ENCODE results near the gene CACNA1I. TPM values are rescaled to one million over a fixed set of nuclear protein-coding genes. Genes with fewer than 3 reads are reported as not detected.

Gene CACNA1I
- total and polyA plus RNA-seq, 7 donors, result 0.01 to 0.14 (median 0.04) TPM; not detected in 2

- ATAC-seq (no peak), DNase-seq (no peak)
- H3K27me3 ChIP-seq (ENCODE audit: insufficient read depth in 3 of 3, low read length in 2 of 3), result no peaks in the 10 kb centered on the region
- TF ChIP-seq, protein P1, sequence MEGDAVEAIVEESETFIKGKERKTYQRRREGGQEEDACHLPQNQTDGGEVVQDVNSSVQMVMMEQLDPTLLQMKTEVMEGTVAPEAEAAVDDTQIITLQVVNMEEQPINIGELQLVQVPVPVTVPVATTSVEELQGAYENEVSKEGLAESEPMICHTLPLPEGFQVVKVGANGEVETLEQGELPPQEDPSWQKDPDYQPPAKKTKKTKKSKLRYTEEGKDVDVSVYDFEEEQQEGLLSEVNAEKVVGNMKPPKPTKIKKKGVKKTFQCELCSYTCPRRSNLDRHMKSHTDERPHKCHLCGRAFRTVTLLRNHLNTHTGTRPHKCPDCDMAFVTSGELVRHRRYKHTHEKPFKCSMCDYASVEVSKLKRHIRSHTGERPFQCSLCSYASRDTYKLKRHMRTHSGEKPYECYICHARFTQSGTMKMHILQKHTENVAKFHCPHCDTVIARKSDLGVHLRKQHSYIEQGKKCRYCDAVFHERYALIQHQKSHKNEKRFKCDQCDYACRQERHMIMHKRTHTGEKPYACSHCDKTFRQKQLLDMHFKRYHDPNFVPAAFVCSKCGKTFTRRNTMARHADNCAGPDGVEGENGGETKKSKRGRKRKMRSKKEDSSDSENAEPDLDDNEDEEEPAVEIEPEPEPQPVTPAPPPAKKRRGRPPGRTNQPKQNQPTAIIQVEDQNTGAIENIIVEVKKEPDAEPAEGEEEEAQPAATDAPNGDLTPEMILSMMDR (IDR thresholded peaks at IDR 0.05), result no peak
- no peaks in the 10 kb centered on the region for H3K36me3 ChIP-seq (ENCODE audit: insufficient read depth in 1 of 2, low read depth in 1 of 2)
- intact Hi-C loops (cut with DNase I), result no loop called here
- H3K27ac ChIP-seq, result no peak overlapping the region
- peaks cover 17% of the 10 kb centered on the region for H3K4me1 ChIP-seq
- no peak overlapping the region for H3K4me3 ChIP-seq
- no peaks in the 10 kb centered on the region for H3K9me3 ChIP-seq
- 94 to 96% (median 95%) methylated on average over 12 of the region's 12 CpGs for WGBS, 3 donors
Measured at GRCh38 chr22:39705386-39705785, 134.8 kb downstream of the CACNA1I start.

DNA sequence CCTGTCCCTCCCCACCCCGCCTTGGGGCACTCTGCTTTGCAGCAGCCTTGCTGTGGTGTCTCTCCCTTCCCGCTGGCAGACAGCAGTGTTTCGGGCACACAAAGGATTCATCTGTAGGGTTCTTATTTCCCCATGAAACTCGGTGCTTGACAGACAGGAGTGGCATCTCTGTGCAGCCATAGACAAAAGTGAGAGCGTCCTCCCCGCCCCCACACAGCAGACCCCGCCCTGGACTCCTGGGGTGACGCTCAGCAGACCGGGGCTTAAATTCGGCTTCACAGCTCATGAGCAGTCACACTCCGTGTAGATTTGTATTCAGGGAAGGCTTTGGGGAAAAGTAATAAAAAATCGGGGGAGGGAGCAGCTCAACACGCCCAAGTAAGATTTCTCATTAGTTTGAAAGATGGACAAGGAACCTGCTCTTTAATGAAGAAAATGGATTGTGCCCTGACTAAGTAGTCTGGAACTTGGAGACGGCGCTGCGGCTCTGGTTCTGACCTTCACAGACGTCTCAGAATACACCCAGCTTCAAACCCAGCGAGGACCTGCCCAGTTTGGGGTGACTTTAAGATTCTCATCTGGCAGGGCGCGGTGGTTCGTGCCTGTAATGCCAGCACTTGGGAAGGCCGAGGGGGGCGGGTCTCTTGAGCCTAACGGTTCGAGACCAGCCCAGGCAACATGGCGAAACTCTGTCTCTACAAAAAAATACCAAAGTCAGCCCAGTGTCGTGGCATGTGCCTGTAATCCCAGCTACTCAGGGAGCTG lies 136.0 kb downstream of the CACNA1I start:
- peaks cover 17% of the 10 kb centered on the region for H3K4me1 ChIP-seq

DNA sequence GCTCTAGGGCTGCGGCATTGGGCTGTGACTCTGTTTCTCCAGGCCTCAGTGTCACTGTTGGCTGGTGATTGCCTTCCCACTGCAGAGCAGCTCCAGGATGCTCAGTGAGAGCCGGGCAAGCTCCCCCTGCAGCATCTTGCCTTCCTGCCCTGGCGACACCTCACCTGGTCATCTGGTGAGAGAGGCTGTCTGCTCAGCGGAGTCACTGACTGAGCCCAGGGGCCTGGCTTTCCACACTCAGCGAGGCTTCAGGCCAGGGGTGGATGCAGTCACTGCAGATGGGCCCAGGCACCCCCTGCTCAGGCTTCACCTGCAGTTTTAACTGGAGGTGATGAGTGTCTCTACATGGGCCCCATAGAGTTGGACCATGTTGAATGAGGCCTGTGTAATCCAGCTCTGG lies 136.8 kb downstream of the CACNA1I start:
- peaks cover 0 to 3% (median 0%) of the 10 kb centered on the region in 3 donors for H3K27me3 ChIP-seq (ENCODE audit: insufficient read depth in 3 of 3, low read length in 2 of 3)
- no peaks in the 10 kb centered on the region for H3K9me3 ChIP-seq
- no peaks in the 10 kb centered on the region for H3K36me3 ChIP-seq (ENCODE audit: insufficient read depth in 1 of 2, low read depth in 1 of 2)
- no peak overlapping the region for H3K4me3 ChIP-seq
- DNase-seq (no peak), ATAC-seq (no peak)
- WGBS, 3 donors, result 95 to 96% (median 96%) methylated on average over 5 of the region's 5 CpGs
- intact Hi-C loops (cut with DNase I), result no loop called here
- H3K27ac ChIP-seq, result no peak overlapping the region
- peaks cover 17% of the 10 kb centered on the region for H3K4me1 ChIP-seq
- TF ChIP-seq, protein P1 (IDR thresholded peaks at IDR 0.05), result no peak

More for the DNA sequence above, 136.0 kb downstream of the CACNA1I start:
- no peak overlapping the region for H3K27ac ChIP-seq
- WGBS, 3 donors, result 85 to 90% (median 87%) methylated on average over 27 of the region's 27 CpGs
- DNase-seq (no peak), ATAC-seq (no peak)
- no peak overlapping the region for H3K4me3 ChIP-seq
- H3K36me3 ChIP-seq (ENCODE audit: insufficient read depth in 1 of 2, low read depth in 1 of 2), result no peaks in the 10 kb centered on the region
- no peaks in the 10 kb centered on the region for H3K27me3 ChIP-seq (ENCODE audit: insufficient read depth in 3 of 3, low read length in 2 of 3)
- TF ChIP-seq, protein P1 (IDR thresholded peaks at IDR 0.05), result no peak
- intact Hi-C loops (cut with DNase I), result no loop called here
- H3K9me3 ChIP-seq, result no peaks in the 10 kb centered on the region

GRCh38 chr22:39707816-39708215 lies 137.3 kb downstream of the CACNA1I start:
- Histone ChIP-seq H3K36me3 (ENCODE audit: insufficient read depth in 1 of 2, low read depth in 1 of 2) (no peaks in the 10 kb centered on the region), H3K27me3 (ENCODE audit: insufficient read depth in 3 of 3, low read length in 2 of 3) (peaks cover 0 to 7% (median 0%) of the 10 kb centered on the region in 3 donors), H3K27ac (no peak overlapping the region), H3K4me3 (no peak overlapping the region), H3K9me3 (no peaks in the 10 kb centered on the region), H3K4me1 (peaks cover 16% of the 10 kb centered on the region)
- intact Hi-C loops (cut with DNase I), result loop anchor here in 1 of 2 donors (2.0 kb wide), 1 partner anchor 45 kb away; no protein-coding TSS in a partner anchor
- 69 to 78% (median 72%) methylated on average over 5 of the region's 5 CpGs for WGBS, 3 donors
- DNase-seq, result no peak
- ATAC-seq, result no peak
- TF ChIP-seq, protein P1 (IDR thresholded peaks at IDR 0.05), result no peak

Measured in psoas muscle (tissue), 8 donors.